GM19023 (cell line): ENCODE results near the gene PPCDC.
A peak's percentile ranks its signal among the peaks of the same experiment; 100 is the strongest.

Source experiments
- ATAC-seq: cut with Tn5 transposase; IDR thresholded peaks from one replicate; pipeline ENCODE4 v1.9.1; 2021; ENCODE audit warnings: mild to moderate bottlenecking, moderate library complexity; ENCODE audit not compliant: unreplicated experiment

The PPCDC gene

GRCh38 chr15:75008629-75009326 lies 14.6 kb upstream of the PPCDC start:
- ATAC-seq: peak; percentile 70

GRCh38 chr15:75016431-75016830 lies 7.0 kb upstream of the PPCDC start:
- ATAC-seq: no peak

GRCh38 chr15:75019916-75020315 lies 3.5 kb upstream of the PPCDC start:
- ATAC-seq: no peak

GRCh38 chr15:75021341-75021740 lies 2.0 kb upstream of the PPCDC start:
- no peak for ATAC-seq

- no peak for ATAC-seq
Measured at GRCh38 chr15:75022783-75023180, 608 bp upstream of the PPCDC start.

- ATAC-seq: no peak
Measured at GRCh38 chr15:75023872-75024636, 664 bp downstream of the PPCDC start.

GRCh38 chr15:75025107-75025506 lies 1.7 kb downstream of the PPCDC start:
- ATAC-seq: no peak

GRCh38 chr15:75025548-75026260 lies 2.3 kb downstream of the PPCDC start:
- ATAC-seq: no peak

GRCh38 chr15:75027551-75027950 lies 4.2 kb downstream of the PPCDC start:
- ATAC-seq: no peak

- peak; percentile 9 for ATAC-seq
Measured at GRCh38 chr15:75028991-75029377, 5.6 kb downstream of the PPCDC start.

GRCh38 chr15:75029378-75030022 lies 6.1 kb downstream of the PPCDC start:
- peak; percentile 61 for ATAC-seq

- ATAC-seq: no peak
Measured at GRCh38 chr15:75030023-75030413, 6.6 kb downstream of the PPCDC start.

GRCh38 chr15:75030424-75030823 lies 7.0 kb downstream of the PPCDC start:
- no peak for ATAC-seq

GRCh38 chr15:75031848-75032247 lies 8.5 kb downstream of the PPCDC start:
- no peak for ATAC-seq

GRCh38 chr15:75032395-75032794 lies 9.0 kb downstream of the PPCDC start:
- ATAC-seq: no peak

- no peak for ATAC-seq
Measured at GRCh38 chr15:75033809-75034208, 10.4 kb downstream of the PPCDC start.

- no peak for ATAC-seq
Measured at GRCh38 chr15:75034615-75035014, 11.2 kb downstream of the PPCDC start.

GRCh38 chr15:75036212-75036616 lies 12.8 kb downstream of the PPCDC start:
- no peak for ATAC-seq

GRCh38 chr15:75037685-75038084 lies 14.3 kb downstream of the PPCDC start:
- ATAC-seq: no peak

- ATAC-seq: no peak
Measured at GRCh38 chr15:75038231-75038630, 14.8 kb downstream of the PPCDC start.
